ENCODE data around the gene DPYD.

DNA sequence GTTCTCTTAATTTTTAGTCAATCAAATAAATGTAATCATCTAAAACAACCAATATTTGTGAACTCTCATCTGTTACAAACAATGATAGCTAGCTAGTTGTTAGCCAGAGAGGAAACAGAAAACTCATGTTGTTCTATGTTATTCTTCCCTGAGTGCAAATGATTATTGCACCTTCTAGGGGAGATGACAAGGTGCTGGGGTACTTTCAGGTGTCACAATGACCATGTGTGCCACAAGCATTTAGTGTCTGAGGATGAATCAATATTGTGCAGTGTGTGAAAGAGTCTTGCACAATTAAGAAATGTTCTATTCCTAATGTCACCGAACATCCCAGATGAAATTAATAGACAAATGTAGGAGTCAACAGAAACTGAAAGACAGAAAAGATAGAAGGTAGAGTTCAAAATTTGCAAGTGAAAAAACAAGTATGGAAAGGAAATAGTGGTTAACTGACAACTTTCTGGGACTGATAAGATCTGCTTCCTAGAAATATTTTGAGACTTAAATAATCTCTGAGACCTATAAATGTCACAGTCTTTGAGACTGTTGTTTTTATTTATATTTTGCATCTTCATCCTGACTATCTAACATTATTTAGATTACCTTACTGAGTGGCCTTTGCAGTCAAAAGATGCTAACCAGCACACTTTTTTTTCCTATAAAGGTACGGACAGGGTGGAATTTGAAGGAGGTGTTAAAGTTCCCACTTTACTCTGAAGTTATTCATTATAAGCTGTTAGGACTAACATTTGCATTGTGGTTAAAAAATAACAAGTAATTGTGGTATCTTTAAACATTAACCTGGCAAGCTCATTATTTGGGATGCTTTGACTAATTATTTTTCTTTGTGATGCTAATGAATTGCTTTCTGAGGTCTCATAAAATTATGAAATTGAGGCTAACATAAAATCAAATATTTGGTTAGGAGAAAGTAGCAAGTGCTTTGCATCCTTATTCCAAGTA lies 21.6 kb upstream of the DPYD start:
- TF ChIP-seq POLR2A (IDR thresholded peaks at IDR 0.05) (no peak), POLR2AphosphoS5 (IDR thresholded peaks at IDR 0.05) (no peak)

Data from sigmoid colon (tissue), 4 donors.